Left cardiac atrium (tissue), 4 donors: ENCODE measurements around the gene SPINK7. TPM values are rescaled to one million over a fixed set of nuclear protein-coding genes. Genes with fewer than 3 reads are reported as not detected.

Experiments
- ATAC-seq, 2 donors: fragments of 200-7000 bp; cut with Tn5 transposase; one replicate each; pipeline ENCODE4 v1.9.1; 2020; ENCODE audit warnings: mild to moderate bottlenecking in 2 of 2, moderate library complexity in 2 of 2
- DNase-seq: peaks from one replicate; pipeline ENCODE4 v3.0.0-alpha.2; 2020
- intact Hi-C, 2 donors: fragments of 100-400 bp; cut with DNase I; formaldehyde crosslinking; loops; one replicate each; pipeline versions ENCODE4 v1.14.1 to v1.15.1; 2022 to 2023
- total RNA-seq, 2 donors: library from RNA; stranded (reverse); fragmentation: NEBNext Ultra II Directional; extraction: Animal tissue kit (Norgen Biotek cat#: 25700); gene quantifications; one replicate each; pipeline ENCODE4 v1.2.1, GENCODE V29; 2021
- donor health status: DM: no; HTN: yes; CAD: no.
- donor health status: DM: no; HTN: yes; CAD: no; lungs with severe emphysema.
- donor health status: DM: yes; HTN: yes; CAD: no.
- donor health status: Dilated cardiomyopathy.

The SPINK7 gene
- total RNA-seq, 2 donors from 2014 or later, result not detected

DNA sequence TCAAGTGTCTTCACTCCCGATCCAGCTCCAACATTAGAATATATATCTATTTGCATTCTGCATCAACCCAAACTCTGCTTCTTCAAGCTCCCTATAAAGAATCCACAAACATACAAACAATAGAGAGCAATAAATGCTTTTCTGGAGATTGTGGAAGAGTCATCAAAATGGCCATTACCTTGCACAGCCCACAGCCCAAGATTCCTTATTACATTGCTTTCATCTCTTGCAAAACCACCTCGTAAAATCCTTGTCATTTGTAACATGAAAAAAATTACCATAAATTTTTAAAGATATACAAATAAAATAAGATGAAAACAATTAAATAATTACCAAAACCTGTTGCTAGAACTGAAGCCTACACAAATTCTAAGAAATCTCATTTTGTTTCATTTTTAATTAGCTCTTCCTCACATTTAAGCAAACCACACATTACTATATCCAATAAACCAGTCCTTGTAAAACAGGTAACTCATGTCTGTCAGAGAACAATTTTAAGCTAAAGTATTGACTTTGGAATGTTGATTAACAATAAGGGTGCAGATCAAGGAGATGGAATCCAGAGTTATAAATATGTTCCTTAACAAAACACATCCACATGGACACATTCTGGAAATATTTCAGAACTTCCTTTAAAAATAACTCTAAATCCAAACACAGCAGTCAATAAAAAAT lies 30.3 kb downstream of the SPINK7 start:
- intact Hi-C loops, result no loop called here
- ATAC-seq, result no peak

GRCh38 chr5:148343046-148343407 lies 30.8 kb downstream of the SPINK7 start:
- no peak for ATAC-seq

More for the DNA sequence above, 30.3 kb downstream of the SPINK7 start:
- DNase-seq, result no peak

DNA sequence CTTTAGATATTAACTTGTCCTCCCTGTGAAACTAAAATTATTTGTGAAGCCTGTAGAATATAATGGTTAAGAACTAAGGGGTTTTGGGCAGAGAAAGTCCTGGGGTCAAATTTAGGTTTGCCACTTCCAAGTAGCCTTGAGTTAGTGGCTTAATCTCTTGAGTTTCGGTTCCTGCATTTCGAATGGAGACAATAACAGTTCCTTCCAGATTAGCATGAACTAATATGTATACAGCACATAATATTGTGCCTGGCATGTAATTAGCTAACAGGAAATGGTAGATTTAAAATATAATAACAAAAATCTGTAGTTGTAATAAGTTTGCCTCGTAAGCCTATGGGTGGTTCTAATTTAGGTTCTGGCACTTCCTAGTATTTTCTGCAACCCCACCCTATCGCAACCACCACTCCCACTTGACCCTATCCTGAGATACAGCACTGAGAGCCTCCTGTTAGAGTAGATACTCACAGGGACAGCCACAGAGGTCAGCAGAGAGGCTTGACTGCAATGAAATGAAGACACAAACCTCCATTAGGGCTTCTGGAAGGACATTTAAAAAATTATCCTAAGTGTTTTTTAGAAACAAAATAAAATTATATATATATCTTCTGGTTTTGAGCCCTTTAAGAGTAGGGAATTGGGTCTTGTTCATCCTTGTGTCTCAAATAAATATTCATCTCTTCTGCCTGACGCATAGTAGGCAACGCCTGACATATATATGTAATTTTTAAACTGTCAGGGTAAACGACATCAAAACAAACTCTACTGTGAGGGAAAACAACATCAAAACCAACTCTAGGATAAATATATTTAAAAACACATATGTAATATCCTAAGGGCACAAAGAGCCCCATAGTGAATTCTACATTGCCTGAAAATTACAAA lies 31.6 kb downstream of the SPINK7 start:
- ATAC-seq, result no peak

More at GRCh38 chr5:148343046-148343407, 30.8 kb downstream of the SPINK7 start:
- DNase-seq, result no peak
- intact Hi-C loops, result no loop called here

GRCh38 chr5:148347706-148348105 lies 35.5 kb downstream of the SPINK7 start:
- intact Hi-C loops, result no loop called here
- DNase-seq (no peak), ATAC-seq (no peak)

More for the DNA sequence above, 31.6 kb downstream of the SPINK7 start:
- intact Hi-C loops, result no loop called here
- DNase-seq, result no peak

- intact Hi-C loops, result no loop called here
- DNase-seq (no peak), ATAC-seq (no peak)
Observed at GRCh38 chr5:148352696-148353095, 40.5 kb downstream of the SPINK7 start.

DNA sequence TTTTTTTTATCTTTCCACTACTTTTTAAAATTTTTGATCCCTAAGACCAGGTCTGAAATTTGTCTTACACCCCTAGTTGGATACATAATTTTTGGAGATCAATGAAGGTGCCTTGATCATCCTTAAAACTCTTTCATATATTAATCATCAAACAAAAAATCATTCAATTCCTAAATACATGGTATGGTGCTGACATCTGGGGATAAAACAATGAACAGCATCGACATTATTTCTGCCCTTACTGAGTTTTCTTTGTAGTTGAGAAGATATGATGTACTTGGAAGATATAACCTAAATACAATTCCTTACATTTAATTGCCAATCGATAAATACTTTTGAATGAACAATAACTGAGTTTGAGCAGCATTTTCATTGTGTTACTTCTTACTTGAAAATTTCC lies 41.4 kb downstream of the SPINK7 start:
- DNase-seq (no peak), ATAC-seq (no peak)
- intact Hi-C loops, result no loop called here

DNA sequence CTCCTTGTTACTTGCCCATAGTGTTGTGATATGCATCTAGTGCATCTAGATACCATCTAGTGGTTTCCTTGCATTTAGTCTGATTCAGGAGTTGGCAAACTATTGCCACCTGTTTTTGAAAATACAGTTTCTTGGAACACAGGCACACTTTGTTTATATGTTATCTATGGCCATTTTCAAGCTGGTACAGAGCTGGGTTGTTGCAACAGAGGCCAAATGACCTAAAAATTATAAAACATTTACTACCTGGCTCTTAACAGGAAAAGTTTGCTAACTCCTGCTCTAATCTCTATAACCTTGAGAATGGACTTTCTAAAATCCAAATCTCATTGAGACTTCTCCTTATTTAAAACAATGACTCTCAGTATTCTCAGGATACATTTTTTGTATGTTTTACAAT lies 52.1 kb downstream of the SPINK7 start:
- intact Hi-C loops, result no loop called here
- no peak for DNase-seq
- ATAC-seq, result no peak

Other genes starting within 250 kb of the SPINK7 start
- under 1 TPM; 0.18 to 0.65 TPM for gene SPINK5, start 248.4 kb upstream of the SPINK7 start, total RNA-seq
- not detected for gene SPINK14, start 143.9 kb upstream of the SPINK7 start, total RNA-seq
- gene SPINK6, start 109.4 kb upstream of the SPINK7 start, total RNA-seq, result not detected
- gene MARCOL, start 73.9 kb upstream of the SPINK7 start, total RNA-seq, result not detected
- gene SPINK13, start 43.6 kb upstream of the SPINK7 start, total RNA-seq, result not detected
- gene SPINK9, start 23.1 kb downstream of the SPINK7 start, total RNA-seq, result not detected
- gene FBXO38, start 71.5 kb downstream of the SPINK7 start, total RNA-seq, result 10 to 100 TPM; 33.5 to 39.6 TPM